Right kidney (tissue), 1 donor: ENCODE results near the gene SLC6A8.
A peak's percentile ranks its signal among the peaks of the same experiment; 100 is the strongest.
"Not testable (repeated sequence)": the region's sequence is repeated elsewhere in the genome, so short reads cannot be mapped to it uniquely, and the experiment has no call there.

ENCODE experiments used
- DNase-seq: peaks from one replicate; pipeline ENCODE4 v3.0.0-alpha.2; 2016

SLC6A8 gene

DNA sequence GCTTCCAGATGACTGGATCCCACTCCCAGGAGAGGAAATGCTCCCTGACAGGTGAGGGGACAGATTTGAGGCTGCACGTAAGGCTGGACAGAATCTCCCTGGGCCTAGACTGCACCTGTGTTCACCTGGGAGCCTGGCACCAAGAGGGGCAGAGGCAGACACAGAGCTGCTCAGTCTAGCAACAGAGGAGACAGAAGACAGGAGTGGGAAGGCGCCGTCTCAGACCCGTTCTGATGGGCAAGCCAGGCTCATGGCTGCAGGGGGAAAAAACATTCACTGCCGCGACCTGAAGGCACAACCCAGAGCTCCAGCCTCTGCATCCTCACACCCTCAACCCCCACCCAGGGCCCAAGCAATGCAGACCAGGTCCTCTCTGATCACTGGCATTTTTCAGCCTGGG, 19.7 kb downstream of the SLC6A8 start:
- no peak for DNase-seq

DNA sequence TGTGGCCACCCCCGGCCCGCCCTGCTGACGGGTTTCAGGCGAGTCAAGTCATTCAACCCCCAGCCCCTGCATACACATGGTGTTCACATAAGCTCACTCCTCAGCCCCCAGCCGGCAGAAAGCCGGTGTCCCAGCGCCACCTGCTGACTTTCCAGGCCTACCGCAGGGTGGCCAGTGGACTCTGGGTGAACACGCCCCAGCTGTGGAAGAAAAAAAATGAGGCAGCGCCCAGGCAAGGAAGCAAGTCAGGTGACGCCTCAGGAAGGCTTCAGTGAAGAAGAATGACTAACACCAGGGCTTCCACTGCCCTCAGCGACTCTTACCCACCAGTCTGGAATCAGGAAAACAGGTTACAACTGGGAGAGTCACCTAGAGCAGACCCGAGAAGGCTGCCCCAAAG, 20.7 kb downstream of the SLC6A8 start:
- DNase-seq = peak; percentile 47

DNA sequence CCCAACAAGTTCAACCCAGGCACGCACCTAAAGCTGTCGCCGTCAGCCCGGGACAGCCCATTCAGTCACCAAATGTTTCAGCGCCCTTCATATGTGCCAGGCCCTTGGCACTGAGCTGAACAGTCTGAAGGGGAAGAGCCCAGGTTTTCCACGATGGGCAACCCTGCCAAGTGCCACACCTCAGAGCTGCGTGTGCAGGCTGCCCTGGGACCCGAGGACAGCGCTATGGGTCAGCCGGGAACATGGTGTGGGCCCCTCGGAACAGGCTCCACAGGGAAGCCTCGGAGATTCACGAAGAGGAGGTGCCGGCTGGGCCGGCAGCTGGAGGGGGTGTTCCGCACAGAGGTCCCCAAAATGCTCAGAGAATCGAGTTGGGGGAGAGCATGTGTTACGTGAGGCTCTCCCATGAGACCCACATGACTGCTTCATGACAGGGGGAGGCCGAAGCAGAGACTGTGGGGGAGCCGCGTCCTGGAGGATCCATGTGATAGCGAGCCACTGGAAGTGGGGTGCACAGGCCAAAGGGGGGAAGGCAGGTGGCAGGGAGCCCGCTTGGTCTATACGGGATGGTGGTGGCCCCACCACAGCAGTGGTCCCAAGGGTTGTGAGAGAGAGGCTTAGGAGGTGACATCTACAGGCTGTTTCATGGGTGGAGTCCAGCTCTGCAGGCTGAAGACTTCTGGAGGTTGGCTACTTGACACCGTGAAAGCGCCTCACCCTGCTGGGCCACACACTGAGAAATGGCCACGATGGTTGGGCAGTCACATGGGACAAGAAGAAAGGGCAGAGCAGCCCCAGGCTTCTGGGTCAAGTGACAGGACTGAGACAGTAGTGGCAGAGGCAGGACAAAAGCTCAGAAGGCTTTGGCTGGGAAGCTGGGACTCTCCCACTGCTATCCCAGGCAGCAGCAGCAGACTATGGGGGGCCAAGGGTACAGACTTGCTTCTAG, 22.3 kb downstream of the SLC6A8 start:
- DNase-seq = no peak

DNA sequence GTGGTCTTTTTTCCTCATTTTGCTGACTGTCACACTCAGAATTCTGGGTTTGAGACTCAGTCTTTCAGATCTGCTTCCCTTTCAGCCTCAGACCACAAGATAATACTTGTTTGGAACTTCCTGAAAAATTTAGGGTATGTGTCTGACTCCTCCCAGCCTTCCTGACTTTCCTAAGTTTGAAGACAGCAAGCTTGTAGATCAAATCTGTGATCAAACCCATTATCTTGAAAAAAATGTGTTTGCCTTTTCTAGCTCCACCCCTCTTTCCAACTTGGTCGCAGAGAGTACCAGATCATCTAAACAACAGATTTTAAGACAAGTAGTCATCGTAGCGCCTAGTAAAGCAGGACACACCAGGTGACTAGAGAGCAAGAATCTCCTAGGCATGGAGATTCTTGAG, 26.5 kb downstream of the SLC6A8 start:
- no peak for DNase-seq

DNA sequence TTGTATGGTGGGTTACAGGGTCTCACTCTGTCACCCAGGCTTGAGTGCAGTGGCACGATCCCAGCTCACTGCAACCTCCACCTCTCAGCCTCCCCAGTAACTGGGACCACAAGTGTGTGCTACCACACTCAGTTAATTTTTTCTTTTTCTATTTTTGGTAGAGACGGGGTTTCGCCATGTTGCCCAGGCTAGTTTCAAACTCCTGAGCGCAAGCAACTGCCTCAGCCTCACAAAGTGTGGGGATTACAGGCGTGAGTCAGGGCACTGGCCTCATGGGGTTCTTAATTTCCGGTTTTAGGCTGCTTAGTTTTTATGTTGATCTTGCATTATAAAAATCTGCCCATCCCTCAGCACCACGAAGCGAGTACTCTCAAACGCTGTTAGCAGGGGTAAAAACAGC, 29.7 kb downstream of the SLC6A8 start:
- no peak for DNase-seq

DNA sequence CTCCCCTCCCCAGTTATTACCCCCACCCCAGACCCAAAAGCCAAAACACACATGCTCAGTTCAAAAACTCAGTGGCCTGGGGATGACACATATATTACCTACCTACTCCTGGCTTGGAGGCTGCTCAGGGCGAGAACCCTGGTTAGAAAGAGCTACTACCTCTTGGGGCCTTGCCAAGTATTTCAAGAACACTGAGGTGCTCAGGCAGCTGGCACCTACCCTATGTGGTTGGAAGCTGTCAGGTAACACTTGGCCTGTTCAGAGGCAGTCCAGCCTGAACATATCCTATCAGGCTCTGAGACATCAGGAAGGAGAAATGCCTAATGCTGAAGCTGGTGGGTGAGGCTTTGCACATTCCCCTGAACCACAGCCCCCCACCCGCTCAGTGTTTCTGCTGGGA, 31.5 kb downstream of the SLC6A8 start:
- no peak for DNase-seq

DNA sequence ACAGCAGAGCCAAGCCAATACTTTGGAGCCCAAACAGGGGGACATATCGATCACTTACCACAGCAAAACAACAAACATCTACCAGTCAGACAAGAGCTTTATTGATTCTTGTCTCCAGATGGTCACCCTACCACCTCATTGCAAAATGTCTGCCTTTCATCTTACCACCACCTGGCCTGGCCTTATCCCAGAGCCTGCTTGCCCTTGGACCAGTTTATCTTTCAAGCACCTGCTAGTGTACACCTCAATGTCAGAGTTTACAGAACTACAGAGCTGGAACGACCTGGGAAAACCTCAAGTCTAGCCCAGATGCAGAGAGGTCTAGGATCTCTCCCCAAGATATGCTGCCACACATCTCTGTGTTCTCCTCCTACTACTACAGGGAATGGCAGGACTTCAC, 32.0 kb downstream of the SLC6A8 start:
- no peak for DNase-seq

DNA sequence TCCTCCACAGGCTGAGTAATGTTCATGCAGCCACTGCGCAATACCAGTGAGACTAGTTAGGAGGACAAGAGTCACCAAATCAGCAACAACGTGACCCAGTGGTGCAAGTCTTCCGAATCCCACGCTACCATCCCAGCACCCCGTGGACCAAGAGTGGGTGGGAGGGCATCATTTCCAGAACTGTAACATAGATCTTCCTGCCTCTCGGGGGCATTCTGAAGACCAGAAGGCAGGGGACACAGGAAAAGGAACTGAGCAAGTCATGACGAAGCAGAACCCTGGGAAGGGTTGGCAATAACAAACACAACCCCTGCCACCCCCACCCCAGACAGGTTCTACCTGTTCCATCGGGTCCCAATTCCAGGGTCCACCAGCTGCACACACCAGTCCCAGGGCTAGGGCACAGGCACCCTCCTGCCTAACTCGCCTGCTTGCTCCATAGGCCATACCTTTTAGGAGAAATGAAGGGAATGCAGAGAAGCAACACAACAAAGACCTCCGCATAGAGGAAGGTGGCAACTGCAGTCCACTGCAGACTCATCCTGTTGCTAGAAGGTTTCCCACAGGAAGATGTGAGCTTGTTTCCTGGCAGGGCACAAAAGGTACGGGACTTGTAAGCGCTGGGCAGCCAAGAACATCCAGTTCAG, 35.1 kb downstream of the SLC6A8 start:
- DNase-seq = no peak

DNA sequence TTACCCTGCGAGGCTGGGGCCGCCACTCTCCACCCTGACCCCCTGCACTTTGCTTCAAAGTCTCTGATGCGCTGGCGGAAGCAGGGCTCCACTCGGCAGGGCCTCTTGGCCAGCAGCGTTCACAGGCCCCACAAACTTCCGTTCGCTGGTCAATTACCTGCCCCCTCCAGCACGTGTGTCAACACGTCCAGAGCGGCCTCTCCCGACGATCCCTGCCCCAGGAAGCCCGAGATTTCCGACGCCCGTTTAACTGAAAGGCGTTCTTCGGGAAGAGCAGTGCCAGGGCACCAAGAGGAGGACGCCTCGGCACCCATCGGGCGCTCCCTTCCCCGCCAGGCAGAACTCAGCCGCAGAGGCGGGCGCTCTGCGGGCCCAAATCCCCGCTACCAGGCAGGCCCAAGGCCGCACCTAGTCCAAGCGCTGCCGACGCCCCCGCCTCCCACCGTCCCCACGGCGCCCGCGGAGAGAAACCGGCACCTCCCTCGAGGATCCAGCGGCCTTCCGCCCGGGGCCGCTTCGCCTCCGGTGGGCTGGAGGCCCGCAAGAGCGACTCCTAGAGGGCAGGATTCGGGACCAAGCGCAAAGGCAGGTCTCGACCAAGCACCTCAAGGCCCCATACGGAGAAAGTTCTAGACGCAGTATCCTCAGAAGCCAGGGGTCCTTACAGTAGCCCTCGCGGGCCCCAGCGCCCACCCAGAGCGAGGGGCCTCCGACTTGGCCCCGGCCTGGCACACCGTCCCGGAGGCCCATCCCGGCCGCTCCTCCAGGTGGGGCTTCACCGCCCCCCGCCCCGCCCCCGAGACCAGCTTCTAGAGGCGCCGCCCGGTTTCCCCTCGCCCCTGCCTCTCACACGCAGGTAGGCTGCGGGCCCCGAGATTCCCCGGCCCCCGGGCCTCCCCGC, 35.9 kb downstream of the SLC6A8 start:
- DNase-seq = peak; percentile 77

DNA sequence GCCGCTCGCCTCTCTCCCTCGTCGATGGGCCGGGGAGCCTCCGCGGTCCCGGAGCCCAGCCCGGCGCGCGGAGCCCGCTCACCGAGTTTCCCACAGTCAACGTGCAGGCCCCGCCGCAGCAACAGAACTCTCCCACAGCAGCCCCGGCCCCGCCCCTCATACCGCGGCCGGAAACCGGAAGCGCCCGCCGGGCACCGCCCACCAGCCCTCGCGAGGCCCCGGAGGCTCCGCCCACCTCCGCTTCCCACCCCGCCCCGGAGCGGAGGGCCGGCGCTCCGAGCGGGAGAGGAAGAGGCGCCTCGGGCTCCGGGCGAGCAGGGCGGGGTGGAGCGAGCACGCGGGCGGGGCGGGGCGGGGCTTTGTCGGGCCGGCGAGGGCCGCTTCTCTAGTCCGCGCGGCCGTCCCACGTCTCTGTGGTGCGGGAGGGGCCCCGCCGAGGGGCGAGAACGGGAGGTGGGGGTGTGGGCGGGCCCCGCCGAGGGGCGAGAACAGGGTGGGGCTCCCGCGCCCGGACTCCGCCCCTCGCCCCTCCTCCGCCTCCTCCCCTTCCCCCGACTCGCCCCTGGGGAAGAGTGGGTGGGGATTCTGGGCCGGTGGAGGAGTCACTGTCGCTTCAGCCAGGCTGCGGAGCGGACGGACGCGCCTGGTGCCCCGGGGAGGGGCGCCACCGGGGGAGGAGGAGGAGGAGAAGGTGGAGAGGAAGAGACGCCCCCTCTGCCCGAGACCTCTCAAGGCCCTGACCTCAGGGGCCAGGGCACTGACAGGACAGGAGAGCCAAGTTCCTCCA, 36.7 kb downstream of the SLC6A8 start, which contains the start of the genes ABCD1 and BCAP31:
TSS of gene ABCD1 (plus strand) at position 605 of the 787 bp plus-strand sequence. CDS start 411 bp downstream, outside the sequence.
TSS of gene BCAP31 (minus strand) at position 136 of the 787 bp plus-strand sequence. CDS start 1,143 bp downstream, outside the sequence.
- DNase-seq = peak; percentile 84

DNA sequence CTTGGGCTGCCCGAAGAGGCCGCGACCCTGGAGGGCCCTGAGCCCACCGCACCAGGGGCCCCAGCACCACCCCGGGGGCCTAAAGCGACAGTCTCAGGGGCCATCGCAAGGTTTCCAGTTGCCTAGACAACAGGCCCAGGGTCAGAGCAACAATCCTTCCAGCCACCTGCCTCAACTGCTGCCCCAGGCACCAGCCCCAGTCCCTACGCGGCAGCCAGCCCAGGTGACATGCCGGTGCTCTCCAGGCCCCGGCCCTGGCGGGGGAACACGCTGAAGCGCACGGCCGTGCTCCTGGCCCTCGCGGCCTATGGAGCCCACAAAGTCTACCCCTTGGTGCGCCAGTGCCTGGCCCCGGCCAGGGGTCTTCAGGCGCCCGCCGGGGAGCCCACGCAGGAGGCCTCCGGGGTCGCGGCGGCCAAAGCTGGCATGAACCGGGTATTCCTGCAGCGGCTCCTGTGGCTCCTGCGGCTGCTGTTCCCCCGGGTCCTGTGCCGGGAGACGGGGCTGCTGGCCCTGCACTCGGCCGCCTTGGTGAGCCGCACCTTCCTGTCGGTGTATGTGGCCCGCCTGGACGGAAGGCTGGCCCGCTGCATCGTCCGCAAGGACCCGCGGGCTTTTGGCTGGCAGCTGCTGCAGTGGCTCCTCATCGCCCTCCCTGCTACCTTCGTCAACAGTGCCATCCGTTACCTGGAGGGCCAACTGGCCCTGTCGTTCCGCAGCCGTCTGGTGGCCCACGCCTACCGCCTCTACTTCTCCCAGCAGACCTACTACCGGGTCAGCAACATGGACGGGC, 37.5 kb downstream of the SLC6A8 start:
- DNase-seq = no peak

DNA sequence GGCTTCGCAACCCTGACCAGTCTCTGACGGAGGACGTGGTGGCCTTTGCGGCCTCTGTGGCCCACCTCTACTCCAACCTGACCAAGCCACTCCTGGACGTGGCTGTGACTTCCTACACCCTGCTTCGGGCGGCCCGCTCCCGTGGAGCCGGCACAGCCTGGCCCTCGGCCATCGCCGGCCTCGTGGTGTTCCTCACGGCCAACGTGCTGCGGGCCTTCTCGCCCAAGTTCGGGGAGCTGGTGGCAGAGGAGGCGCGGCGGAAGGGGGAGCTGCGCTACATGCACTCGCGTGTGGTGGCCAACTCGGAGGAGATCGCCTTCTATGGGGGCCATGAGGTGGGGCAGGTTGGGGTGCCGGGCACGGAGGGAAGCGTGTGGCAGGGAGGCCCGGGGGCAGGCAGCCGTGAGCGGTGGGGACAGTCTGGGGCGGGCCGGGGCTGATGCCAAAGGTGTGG, 38.1 kb downstream of the SLC6A8 start:
- no peak for DNase-seq

DNA sequence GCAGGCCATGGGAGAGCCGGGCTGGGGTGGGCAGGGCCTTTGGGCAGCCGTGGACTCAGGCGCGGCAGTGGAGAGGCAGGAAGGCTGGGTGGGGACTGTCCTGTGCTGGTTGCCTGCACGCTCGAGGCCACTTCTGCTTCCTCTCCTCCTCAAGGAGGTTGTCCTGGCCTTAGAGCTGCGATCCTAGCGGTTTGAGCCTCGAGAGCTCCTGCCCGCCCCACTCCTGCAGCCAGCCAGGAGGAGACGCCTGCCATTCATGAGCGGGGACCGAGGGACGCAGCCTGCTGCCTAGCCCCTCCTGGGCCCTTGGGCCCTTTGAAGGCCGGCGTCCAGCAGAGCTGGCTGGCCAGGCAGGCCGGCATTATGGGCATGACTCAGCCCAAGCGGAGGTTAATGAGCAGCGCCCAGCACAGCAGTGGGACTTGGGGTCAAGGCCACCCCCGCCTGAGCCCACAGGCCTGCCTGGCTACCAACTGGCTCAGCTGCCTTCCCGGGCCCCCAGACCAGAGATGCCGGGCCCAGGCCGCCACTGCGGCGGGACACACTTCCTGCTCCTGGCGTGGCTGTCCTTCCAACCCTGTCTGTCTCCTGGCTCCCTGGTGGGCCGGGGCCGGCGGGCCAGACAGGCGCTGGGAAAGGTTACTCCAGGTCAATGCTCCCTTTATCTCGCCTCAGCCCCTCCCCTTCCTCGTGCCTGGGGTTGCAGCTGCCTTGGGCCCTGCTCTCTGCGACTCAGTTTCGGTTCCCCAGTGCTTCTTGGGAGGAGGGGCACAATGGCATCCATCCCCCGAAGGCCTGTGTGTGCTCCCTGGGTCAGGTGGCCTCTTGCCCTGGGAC, 38.8 kb downstream of the SLC6A8 start:
- DNase-seq = peak; percentile 50

DNA sequence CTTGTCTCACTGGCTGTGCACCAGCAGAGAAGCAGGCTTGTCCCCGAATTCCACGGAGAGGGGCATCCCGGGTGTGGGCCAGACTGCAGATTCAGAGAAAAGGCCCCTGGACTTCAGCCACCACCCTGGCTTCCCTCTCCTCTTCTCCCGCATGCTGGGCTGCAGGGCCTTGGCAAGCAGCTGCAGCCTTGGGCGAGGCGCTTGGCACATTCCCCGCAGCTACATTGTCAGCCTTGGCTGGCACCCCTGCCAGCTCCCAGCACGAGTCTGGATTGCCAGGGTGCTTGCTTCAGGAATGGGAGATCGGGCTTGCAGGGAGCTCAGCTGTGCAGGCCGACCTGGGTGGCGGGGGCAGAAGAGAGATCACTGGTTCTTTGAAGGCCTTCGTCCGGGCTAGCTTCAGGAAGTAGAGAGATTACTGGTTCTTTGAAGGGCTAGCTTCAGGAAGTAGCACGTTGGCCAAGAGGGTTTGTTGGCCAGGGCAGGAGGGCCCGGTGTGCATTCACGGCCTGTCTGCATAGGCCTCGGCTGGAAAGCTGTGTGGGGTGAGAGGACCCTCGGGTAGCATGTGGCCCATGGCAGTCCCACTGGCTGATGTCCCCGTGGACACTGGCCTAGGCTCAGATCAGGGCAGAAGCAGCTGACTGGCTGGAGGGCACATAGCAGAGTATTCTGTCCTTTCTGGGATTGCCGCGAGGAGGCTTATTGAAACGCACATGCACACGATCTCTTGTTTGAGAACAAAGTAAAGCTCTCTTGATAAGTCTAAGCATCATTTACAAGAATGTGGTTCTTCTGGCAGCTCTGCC, 39.6 kb downstream of the SLC6A8 start:
- no peak for DNase-seq

DNA sequence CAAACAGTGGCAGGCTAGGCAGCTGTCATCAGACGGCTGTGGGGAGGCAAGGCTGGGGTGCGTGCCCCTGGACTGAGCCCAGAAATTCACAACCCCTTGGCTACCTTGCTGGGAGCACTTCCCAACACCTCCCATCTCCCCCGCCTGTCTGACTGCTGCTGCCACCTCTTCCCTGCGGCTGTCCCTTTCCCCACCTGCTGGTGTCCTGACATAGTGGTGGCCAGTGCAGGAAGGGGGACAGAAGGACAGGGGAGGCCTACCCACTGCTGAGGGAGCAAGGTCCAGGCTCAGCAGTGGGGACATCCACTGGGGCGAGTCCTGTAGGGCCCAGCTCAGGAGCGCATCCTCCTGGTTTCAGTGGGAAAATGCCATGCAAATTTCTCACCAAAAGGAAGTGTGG, 40.4 kb downstream of the SLC6A8 start:
- no peak for DNase-seq

DNA sequence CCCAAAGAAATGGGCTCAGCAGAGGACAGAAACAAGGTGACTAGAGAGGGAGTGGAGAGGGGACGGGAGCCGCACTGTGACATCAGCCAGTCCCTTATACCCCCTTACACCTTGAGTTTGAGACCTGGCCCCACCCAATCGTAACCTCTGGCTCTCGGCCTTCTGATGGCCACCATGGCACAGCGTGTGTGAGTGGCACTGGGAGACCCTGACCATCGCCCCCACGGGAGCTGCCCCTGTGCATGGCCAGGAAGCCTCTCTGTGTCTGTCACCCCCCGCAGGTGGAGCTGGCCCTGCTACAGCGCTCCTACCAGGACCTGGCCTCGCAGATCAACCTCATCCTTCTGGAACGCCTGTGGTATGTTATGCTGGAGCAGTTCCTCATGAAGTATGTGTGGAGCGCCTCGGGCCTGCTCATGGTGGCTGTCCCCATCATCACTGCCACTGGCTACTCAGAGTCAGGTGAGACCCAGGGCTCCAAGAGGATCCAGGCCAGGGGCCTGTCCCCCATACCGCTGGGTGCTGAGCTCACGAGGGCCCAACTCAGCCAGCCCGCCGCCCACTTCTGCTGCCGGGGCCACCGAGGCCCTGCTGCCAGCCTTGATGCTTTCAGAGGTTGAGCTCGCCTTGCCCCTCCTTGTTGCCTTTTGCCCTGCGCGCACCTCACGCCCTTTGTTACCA, 41.4 kb downstream of the SLC6A8 start:
- DNase-seq = no peak

DNA sequence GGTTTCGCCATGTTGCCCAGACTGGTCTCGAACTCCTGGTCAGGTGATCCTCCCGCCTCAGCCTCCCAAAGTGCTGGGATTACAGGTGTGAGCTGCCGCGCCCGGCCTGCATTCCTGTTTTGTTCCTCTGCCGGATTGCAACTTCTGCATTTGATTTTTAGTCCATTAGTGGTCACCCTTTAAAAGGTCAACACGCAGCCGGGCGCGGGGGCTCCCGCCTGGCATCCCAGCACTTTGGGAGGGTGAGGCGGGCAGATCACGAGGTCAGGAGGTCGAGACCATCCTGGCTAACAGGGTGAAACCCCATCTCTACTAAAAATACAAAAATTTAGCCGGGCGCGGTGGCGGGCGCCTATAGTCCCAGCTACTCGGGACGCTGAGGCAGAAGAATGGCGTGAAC, 42.4 kb downstream of the SLC6A8 start:
- DNase-seq = not testable (repeated sequence)
